Stomach smooth muscle (tissue), 2 donors: ENCODE data around the gene MED25.
A peak's percentile ranks its signal among the peaks of the same experiment; 100 is the strongest.

Experiments
- H3K27ac ChIP-seq: one replicate; pipeline ENCODE4 v1.7.0; 2013; ENCODE audit warnings: mild to moderate bottlenecking, low read length, inconsistent platforms
- H3K27me3 ChIP-seq, 2 donors: one replicate each; pipeline ENCODE4 v1.7.0; 2013; ENCODE audit warnings: low read length in 2 of 2; ENCODE audit not compliant: insufficient read depth in 2 of 2, control insufficient read depth in 1 of 2
- H3K36me3 ChIP-seq, 2 donors: one replicate each; pipeline ENCODE4 v1.7.0; 2013; ENCODE audit warnings: low read length in 2 of 2; ENCODE audit not compliant: control insufficient read depth in 2 of 2, insufficient read depth in 2 of 2
- H3K4me1 ChIP-seq: one replicate; pipeline ENCODE4 v1.7.0; 2013; ENCODE audit warnings: low read length; ENCODE audit not compliant: control insufficient read depth, insufficient read depth
- H3K4me3 ChIP-seq, 2 donors: one replicate each; pipeline ENCODE4 v1.7.0; 2013; ENCODE audit warnings: low read length in 2 of 2
- H3K9ac ChIP-seq, 2 donors: one replicate each; pipeline ENCODE4 v1.7.0; 2013; ENCODE audit warnings: low read length in 2 of 2, mild to moderate bottlenecking in 1 of 2
- H3K9me3 ChIP-seq, 2 donors: one replicate each; pipeline ENCODE4 v1.7.0; 2013; ENCODE audit warnings: low read length in 2 of 2; ENCODE audit not compliant: control insufficient read depth in 2 of 2
- donor health status: healthy.
- donor health status: Pancreatic carcinoma.

MED25 gene

GRCh38 chr19:49844138-49845095 lies 26.3 kb downstream of the MED25 start:
- Histone ChIP-seq H3K9me3 (no peaks in the 10 kb centered on the region), H3K4me1 (no peaks in the 10 kb centered on the region), H3K27ac (no peak overlapping the region), H3K9ac (no peak overlapping the region), H3K36me3 (peaks cover 0 to 3% of the 10 kb centered on the region in 2 donors), H3K27me3 (no peaks in the 10 kb centered on the region), H3K4me3 (no peak overlapping the region)

- Histone ChIP-seq H3K36me3 (no peaks in the 10 kb centered on the region), H3K9me3 (no peaks in the 10 kb centered on the region), H3K9ac (no peak overlapping the region), H3K27me3 (no peaks in the 10 kb centered on the region), H3K27ac (no peak overlapping the region), H3K4me1 (peaks cover 6% of the 10 kb centered on the region), H3K4me3 (no peak overlapping the region)
Observed at GRCh38 chr19:49845414-49845813, 27.3 kb downstream of the MED25 start.

DNA sequence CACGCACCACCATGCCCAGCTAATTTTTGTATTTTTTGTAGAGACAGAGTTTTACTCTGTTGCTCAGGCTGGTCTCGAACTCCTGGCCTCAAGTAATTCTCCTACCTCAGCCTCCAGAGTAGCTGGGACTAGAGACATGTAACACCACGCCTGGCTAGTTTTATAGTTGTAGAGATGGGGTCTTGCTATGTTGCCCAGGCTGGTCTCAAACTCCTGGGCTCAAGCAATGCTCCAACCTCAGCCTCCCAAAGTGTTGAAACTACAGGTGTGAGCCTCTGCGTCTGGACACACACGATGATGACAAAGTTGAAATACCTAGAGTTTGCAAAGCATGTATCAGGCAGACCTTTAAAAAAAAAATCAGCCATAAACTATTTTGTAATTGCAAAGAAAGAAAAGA lies 28.3 kb downstream of the MED25 start:
- H3K9me3 ChIP-seq, result no peaks in the 10 kb centered on the region
- H3K4me1 ChIP-seq, result peaks cover 8% of the 10 kb centered on the region
- no peak overlapping the region for H3K4me3 ChIP-seq
- H3K27ac ChIP-seq, result no peak overlapping the region
- no peak overlapping the region for H3K9ac ChIP-seq
- H3K27me3 ChIP-seq, result no peaks in the 10 kb centered on the region
- no peaks in the 10 kb centered on the region for H3K36me3 ChIP-seq

DNA sequence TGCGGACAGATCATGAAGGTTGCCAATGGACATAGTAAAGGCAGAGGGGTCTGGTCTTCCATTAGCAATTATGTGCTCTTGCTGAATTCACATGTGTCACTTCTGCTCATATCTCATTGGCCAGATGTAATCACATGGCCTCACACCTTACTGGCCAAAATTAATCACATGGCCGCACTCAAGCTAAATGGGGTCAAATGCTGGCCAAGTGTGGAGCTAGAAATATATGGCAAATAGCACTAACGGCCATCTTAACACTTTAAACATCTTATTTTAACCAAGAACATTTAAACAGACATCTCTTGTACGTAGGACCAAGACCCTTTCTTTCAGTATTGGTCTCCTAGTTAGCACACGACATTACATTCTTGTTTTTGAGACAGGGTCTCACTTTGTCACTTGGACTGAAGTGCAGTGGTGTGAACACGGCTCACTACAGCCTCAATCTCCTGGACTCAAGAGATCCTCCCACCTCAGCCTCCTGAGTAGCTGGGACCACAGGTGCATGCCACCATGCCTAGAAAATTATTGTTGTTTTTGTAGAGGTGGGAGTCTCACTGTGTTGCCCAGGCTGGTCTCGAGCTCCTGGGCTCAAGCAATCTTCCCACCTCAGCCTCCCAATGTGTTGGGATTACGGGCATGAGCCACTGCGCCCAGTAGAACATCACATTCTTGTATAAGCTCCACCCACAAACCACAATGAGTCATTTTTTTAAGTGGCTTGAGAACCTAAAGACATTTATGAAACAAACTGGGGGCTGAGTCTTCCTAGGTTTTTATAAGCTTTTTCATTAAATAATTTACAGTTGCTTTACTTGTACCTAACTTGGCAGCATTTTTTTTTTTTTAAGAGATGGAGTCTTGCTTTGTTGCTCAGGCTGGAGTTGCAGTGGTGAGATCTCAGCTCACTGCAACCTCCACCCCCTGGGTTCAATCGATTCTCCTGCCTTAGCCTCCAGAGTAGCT lies 29.9 kb downstream of the MED25 start:
- H3K36me3 ChIP-seq, result no peaks in the 10 kb centered on the region
- H3K27ac ChIP-seq, result no peak overlapping the region
- H3K9me3 ChIP-seq, result no peaks in the 10 kb centered on the region
- no peak overlapping the region for H3K4me3 ChIP-seq
- H3K27me3 ChIP-seq, result no peaks in the 10 kb centered on the region
- no peak overlapping the region for H3K9ac ChIP-seq
- H3K4me1 ChIP-seq, result peaks cover 23% of the 10 kb centered on the region

GRCh38 chr19:49848938-49849337 lies 30.8 kb downstream of the MED25 start:
- peaks cover 30% of the 10 kb centered on the region for H3K4me1 ChIP-seq
- no peaks in the 10 kb centered on the region for H3K36me3 ChIP-seq
- H3K27me3 ChIP-seq, result no peaks in the 10 kb centered on the region
- no peak overlapping the region for H3K4me3 ChIP-seq
- H3K9me3 ChIP-seq, result no peaks in the 10 kb centered on the region
- no peak overlapping the region for H3K27ac ChIP-seq
- no peak overlapping the region for H3K9ac ChIP-seq

DNA sequence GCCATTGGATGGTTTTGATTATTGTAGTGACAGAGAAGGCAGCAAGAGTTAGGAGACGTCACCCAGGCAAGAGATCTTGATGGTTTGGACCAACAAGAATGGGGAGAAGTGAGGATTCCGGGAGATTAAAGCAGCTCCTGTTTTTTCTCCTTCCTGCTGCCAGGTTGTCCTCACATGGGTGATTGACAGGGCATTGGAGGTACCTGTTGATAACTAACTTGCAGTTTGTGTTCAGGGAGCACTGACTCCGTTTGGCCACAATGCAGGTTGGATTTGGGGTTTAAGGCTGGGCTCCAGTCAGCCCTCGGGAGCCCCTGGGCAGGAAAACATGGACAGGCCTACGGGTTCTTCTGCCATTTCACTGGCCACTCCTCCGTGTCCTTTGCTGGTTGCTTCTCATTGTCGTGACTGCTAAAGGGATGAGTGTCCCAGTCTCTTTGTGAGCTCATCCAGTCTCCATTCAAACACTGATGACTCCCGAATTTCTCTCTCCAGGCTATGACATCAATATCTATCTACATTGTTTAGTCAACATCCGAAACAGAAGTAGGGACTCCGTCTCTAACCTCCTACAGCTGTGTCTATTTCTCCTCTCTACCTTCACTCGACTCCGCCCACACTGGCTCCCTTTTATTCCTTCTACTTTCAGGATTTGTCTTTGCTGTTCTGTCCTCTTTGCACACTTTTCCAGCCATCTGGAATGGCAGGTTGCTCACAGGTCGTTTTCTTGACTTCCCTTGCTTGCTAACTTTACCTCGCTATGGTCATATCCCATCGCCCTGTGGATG lies 31.5 kb downstream of the MED25 start:
- Histone ChIP-seq H3K27ac (peak overlapping the region; percentile 99), H3K9me3 (no peaks in the 10 kb centered on the region), H3K4me3 (peak overlapping the region; percentile 65 to 90), H3K4me1 (peaks cover 32% of the 10 kb centered on the region), H3K36me3 (no peaks in the 10 kb centered on the region), H3K27me3 (no peaks in the 10 kb centered on the region), H3K9ac (peak overlapping the region; percentile 57 to 66)

DNA sequence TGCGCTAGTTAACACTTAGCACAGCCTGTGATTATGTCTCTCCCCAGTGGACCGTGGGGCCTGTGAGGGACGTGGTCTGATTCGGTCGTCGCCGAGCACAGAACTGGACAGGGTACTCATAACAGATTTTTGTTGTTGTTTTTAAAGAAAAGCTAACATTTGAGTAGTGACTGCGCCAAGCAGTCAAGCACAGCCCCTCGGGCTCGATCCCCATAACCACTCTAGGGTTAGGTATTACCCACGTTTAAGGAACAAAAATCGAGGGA lies 32.1 kb downstream of the MED25 start:
- peak overlapping the region; percentile 57 to 66 for H3K9ac ChIP-seq
- H3K27me3 ChIP-seq, result no peaks in the 10 kb centered on the region
- H3K4me3 ChIP-seq, result peak overlapping the region; percentile 65 to 90
- H3K9me3 ChIP-seq, result no peaks in the 10 kb centered on the region
- H3K4me1 ChIP-seq, result peaks cover 32% of the 10 kb centered on the region
- peaks cover 0 to 2% of the 10 kb centered on the region in 2 donors for H3K36me3 ChIP-seq
- H3K27ac ChIP-seq, result peak overlapping the region; percentile 99

GRCh38 chr19:49850487-49851342 lies 32.6 kb downstream of the MED25 start, which contains the start of gene PTOV1:
Gene PTOV1, plus strand, starts transcription at chr19:49851159.
- H3K9me3 ChIP-seq, result no peaks in the 10 kb centered on the region
- H3K4me3 ChIP-seq, result peak within 1 kb of the TSS; percentile 90 to 93
- H3K36me3 ChIP-seq, result peaks cover 0 to 5% of the 10 kb centered on the region in 2 donors
- peaks cover 32% of the 10 kb centered on the region for H3K4me1 ChIP-seq
- no peaks in the 10 kb centered on the region for H3K27me3 ChIP-seq
- H3K27ac ChIP-seq, result peak within 1 kb of the TSS; percentile 99
- H3K9ac ChIP-seq, result peak within 1 kb of the TSS; percentile 94

DNA sequence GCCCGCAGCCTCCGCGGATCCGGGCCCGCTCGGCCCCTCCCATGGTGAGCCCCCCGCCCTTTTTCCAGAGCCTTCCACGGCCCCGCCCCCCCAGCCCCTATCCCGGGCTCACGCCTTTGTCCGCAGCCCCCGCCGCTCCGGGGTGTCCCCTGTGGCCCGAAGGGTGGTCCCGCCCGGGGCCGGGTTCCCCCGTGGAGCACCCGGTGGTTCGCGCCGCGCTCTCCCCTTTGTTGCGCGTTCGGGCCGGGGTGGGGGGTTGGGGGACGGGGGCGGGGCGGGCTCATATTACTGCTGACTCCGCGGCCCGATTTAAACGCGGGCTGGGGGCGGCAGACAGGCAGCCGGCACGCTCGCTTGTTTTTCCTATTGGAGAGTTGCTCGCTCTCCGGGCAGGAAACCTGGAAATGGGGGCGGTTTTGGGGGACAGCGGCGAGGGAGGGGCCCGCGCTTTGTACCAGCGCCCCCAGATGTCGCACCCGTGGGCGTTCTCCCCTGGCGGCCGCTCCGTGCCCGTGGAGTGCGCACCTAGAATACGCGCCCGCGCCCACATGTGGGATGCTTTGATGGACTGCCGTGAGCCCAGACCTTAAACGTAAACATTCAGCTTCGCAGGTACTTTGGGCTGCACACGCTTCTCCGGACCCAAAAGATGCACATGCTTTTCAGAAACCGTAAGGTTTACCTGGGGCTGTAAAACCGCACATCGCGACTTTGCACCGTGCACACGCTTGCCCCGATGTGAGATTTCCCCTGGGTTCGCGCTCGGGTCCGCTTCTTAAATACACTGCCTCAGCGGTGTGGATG lies 33.6 kb downstream of the MED25 start:
- H3K9ac ChIP-seq, result peak overlapping the region in 1 of 2 donors; percentile 64
- H3K9me3 ChIP-seq, result no peaks in the 10 kb centered on the region
- peaks cover 32% of the 10 kb centered on the region for H3K4me1 ChIP-seq
- H3K4me3 ChIP-seq, result peak overlapping the region; percentile 64 to 90
- peaks cover under 1 to 10% of the 10 kb centered on the region in 2 donors for H3K36me3 ChIP-seq
- H3K27ac ChIP-seq, result no peak overlapping the region
- H3K27me3 ChIP-seq, result no peaks in the 10 kb centered on the region
